ENCODE data around the gene UBE2S. TPM values are rescaled to one million over a fixed set of nuclear protein-coding genes. Genes with fewer than 3 reads are reported as not detected.

UBE2S gene
- total and polyA plus RNA-seq, 4 donors: 11.3 to 25.6 (median 20.0) TPM

GRCh38 chr19:55377356-55378131 is 30.0 kb downstream of the UBE2S start:
- no peak for ATAC-seq (ENCODE audit: insufficient read depth, low FRiP score)
- H3K27me3 ChIP-seq (ENCODE audit: control insufficient read depth in 3 of 3, insufficient read depth in 3 of 3, low read length in 2 of 3): peaks cover 2 to 20% (median 3%) of the 10 kb centered on the region in 3 donors
- WGBS, 2 donors: 29 to 40% methylated on average over 41 to 43 of the region's 43 CpGs
- no peaks in the 10 kb centered on the region for H3K36me3 ChIP-seq (ENCODE audit: control insufficient read depth in 4 of 4, insufficient read depth in 4 of 4, low read length in 4 of 4)
- H3K9ac ChIP-seq (ENCODE audit: insufficient read depth in 1 of 2, low read length in 2 of 2): no peak overlapping the region
- no peak overlapping the region for H3K4me3 ChIP-seq
- TF ChIP-seq CTCF (IDR thresholded peaks at IDR 0.05; ENCODE audit: control extremely low read depth, extremely low read depth): no peak
- DNase-seq: peak in 1 of 3 donors; percentile 38
- peaks cover 0 to 2% (median 0%) of the 10 kb centered on the region in 4 donors for H3K9me3 ChIP-seq (ENCODE audit: control insufficient read depth in 4 of 4, insufficient read depth in 3 of 4, low read length in 3 of 4)
- H3K4me1 ChIP-seq (ENCODE audit: control insufficient read depth in 5 of 5, insufficient read depth in 5 of 5, low read length in 5 of 5): peaks cover 0 to 21% (median 2%) of the 10 kb centered on the region in 5 donors
- no peak overlapping the region for H3K27ac ChIP-seq (ENCODE audit: low read depth in 1 of 2, low read length in 1 of 2)

GRCh38 chr19:55376241-55376933 is 31.2 kb downstream of the UBE2S start, which contains the start of gene TMEM190:
TMEM190 (plus strand) TSS chr19:55376826; CDS start chr19:55376854, 28 bp downstream.
- H3K9ac ChIP-seq (ENCODE audit: insufficient read depth in 1 of 2, low read length in 2 of 2): no peak within 1 kb of the TSS
- no peaks in the 10 kb centered on the region for H3K9me3 ChIP-seq (ENCODE audit: control insufficient read depth in 4 of 4, insufficient read depth in 3 of 4, low read length in 3 of 4)
- H3K27ac ChIP-seq (ENCODE audit: low read depth in 1 of 2, low read length in 1 of 2): no peak within 1 kb of the TSS
- peaks cover 2 to 27% (median 4%) of the 10 kb centered on the region in 3 donors for H3K27me3 ChIP-seq (ENCODE audit: control insufficient read depth in 3 of 3, insufficient read depth in 3 of 3, low read length in 2 of 3)
- DNase-seq (no peak), ATAC-seq (ENCODE audit: insufficient read depth, low FRiP score) (no peak)
- peaks cover 0 to 24% (median 2%) of the 10 kb centered on the region in 5 donors for H3K4me1 ChIP-seq (ENCODE audit: control insufficient read depth in 5 of 5, insufficient read depth in 5 of 5, low read length in 5 of 5)
- TF ChIP-seq CTCF (IDR thresholded peaks at IDR 0.05; ENCODE audit: control extremely low read depth, extremely low read depth): no peak
- no peak within 1 kb of the TSS for H3K4me3 ChIP-seq
- H3K36me3 ChIP-seq (ENCODE audit: control insufficient read depth in 4 of 4, insufficient read depth in 4 of 4, low read length in 4 of 4): no peaks in the 10 kb centered on the region
- 44 to 46% methylated on average over 21 of the region's 21 CpGs for WGBS, 2 donors

- H3K9me3 ChIP-seq (ENCODE audit: control insufficient read depth in 4 of 4, insufficient read depth in 3 of 4, low read length in 3 of 4): peaks cover 0 to 4% (median 0%) of the 10 kb centered on the region in 4 donors
- H3K4me1 ChIP-seq (ENCODE audit: control insufficient read depth in 5 of 5, insufficient read depth in 5 of 5, low read length in 5 of 5): peaks cover 0 to 29% (median 7%) of the 10 kb centered on the region in 5 donors
- no peak for TF ChIP-seq CTCF (IDR thresholded peaks at IDR 0.05; ENCODE audit: control extremely low read depth, extremely low read depth)
- ATAC-seq (ENCODE audit: insufficient read depth, low FRiP score) (no peak), DNase-seq (peak; percentile 57 to 79 (median 62))
- no peak overlapping the region for H3K9ac ChIP-seq (ENCODE audit: insufficient read depth in 1 of 2, low read length in 2 of 2)
- H3K27me3 ChIP-seq (ENCODE audit: control insufficient read depth in 3 of 3, insufficient read depth in 3 of 3, low read length in 2 of 3): peaks cover 4 to 43% (median 9%) of the 10 kb centered on the region in 3 donors
- H3K27ac ChIP-seq (ENCODE audit: low read depth in 1 of 2, low read length in 1 of 2): no peak overlapping the region
- H3K36me3 ChIP-seq (ENCODE audit: control insufficient read depth in 4 of 4, insufficient read depth in 4 of 4, low read length in 4 of 4): no peaks in the 10 kb centered on the region
- H3K4me3 ChIP-seq: no peak overlapping the region
- WGBS, 2 donors: 14 to 26% methylated on average over 30 to 31 of the region's 31 CpGs
These were observed 33.4 kb downstream of the UBE2S start for GRCh38 chr19:55373993-55374757.
